ENCODE measurements around the gene FKBP15.

FKBP15 gene

DNA sequence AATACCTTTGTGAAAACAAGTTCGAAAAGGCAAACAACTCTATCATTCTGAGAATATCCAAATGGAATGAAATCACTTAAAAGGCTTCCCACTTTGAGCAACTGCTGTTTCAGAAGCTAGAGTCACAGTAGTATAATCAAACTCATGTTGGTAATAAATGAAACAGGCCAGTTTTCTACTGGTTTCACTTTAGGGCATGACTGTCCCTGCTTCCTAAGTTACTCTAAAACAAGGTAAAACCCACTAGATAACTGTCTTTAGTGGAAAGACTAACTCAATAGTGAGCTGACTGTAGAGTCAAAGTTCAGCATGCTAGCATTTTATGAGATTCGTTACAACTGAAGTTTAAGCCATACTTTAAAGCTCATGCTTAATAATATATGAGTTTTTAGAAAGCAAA, 48.3 kb upstream of the FKBP15 start (continued):
- TF ChIP-seq, protein P1, sequence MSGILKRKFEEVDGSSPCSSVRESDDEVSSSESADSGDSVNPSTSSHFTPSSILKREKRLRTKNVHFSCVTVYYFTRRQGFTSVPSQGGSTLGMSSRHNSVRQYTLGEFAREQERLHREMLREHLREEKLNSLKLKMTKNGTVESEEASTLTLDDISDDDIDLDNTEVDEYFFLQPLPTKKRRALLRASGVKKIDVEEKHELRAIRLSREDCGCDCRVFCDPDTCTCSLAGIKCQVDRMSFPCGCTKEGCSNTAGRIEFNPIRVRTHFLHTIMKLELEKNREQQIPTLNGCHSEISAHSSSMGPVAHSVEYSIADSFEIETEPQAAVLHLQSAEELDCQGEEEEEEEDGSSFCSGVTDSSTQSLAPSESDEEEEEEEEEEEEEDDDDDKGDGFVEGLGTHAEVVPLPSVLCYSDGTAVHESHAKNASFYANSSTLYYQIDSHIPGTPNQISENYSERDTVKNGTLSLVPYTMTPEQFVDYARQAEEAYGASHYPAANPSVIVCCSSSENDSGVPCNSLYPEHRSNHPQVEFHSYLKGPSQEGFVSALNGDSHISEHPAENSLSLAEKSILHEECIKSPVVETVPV (CRISPR knock-in tag; IDR thresholded peaks at IDR 0.05): no peak
- TF ChIP-seq CSDC2 (CRISPR knock-in tag; IDR thresholded peaks at IDR 0.05): no peak
- TF ChIP-seq ESRRG (CRISPR knock-in tag; IDR thresholded peaks at IDR 0.05): no peak
- no peak for TF ChIP-seq ZC3H10 (CRISPR knock-in tag; IDR thresholded peaks at IDR 0.05)

DNA sequence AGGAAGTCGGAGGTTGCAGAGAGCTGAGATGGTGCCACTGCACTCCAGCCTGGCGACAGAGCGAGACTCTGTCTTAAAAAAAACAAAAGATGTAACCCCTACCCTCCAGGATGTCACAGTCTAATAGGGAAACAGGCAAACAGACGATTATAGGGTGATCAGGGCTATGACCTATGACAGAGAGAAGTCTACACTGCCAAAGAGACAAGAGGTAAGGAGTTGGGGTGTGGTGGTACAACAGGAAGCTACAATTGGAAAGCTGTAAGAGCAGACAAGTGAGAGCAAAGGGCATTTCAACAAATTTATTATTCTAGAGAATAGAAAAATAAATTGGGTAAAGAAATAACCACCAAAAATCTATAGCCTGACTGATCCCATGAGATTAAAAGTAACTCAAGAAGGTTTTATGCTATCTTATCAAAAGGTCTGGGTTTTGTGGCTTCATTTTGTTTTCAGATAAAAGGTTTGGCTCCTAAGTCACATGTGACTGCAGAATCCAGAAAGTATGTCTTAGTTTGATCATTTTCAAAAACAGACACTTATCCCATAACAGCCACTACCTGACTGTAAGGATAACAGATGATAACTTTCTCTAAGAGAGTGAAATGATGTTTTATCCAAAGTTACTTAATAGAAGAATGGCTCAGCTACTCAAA, 47.0 kb upstream of the FKBP15 start:
- no peak for TF ChIP-seq ISL1 (CRISPR knock-in tag; IDR thresholded peaks at IDR 0.05)
- TF ChIP-seq TOX (CRISPR knock-in tag; IDR thresholded peaks at IDR 0.05; ENCODE audit: borderline replicate concordance): no peak
- TF ChIP-seq SNAI2 (CRISPR knock-in tag; IDR thresholded peaks at IDR 0.05): no peak
- TF ChIP-seq ESRRG (CRISPR knock-in tag; IDR thresholded peaks at IDR 0.05): no peak
- TF ChIP-seq, protein P2, sequence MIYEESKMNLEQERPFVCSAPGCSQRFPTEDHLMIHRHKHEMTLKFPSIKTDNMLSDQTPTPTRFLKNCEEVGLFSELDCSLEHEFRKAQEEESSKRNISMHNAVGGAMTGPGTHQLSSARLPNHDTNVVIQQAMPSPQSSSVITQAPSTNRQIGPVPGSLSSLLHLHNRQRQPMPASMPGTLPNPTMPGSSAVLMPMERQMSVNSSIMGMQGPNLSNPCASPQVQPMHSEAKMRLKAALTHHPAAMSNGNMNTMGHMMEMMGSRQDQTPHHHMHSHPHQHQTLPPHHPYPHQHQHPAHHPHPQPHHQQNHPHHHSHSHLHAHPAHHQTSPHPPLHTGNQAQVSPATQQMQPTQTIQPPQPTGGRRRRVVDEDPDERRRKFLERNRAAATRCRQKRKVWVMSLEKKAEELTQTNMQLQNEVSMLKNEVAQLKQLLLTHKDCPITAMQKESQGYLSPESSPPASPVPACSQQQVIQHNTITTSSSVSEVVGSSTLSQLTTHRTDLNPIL (CRISPR knock-in tag; IDR thresholded peaks at IDR 0.05; ENCODE audit: low read depth): no peak
- no peak for TF ChIP-seq ZNF8 (CRISPR knock-in tag; IDR thresholded peaks at IDR 0.05)
- TF ChIP-seq ZNF70 (CRISPR knock-in tag; IDR thresholded peaks at IDR 0.05): no peak
- no peak for TF ChIP-seq PPARA (CRISPR knock-in tag; IDR thresholded peaks at IDR 0.05; ENCODE audit: borderline replicate concordance)
- TF ChIP-seq TCF4 (CRISPR knock-in tag; IDR thresholded peaks at IDR 0.05; ENCODE audit: borderline replicate concordance): no peak
- TF ChIP-seq, protein P1 (CRISPR knock-in tag; IDR thresholded peaks at IDR 0.05): no peak
- TF ChIP-seq, protein P3, sequence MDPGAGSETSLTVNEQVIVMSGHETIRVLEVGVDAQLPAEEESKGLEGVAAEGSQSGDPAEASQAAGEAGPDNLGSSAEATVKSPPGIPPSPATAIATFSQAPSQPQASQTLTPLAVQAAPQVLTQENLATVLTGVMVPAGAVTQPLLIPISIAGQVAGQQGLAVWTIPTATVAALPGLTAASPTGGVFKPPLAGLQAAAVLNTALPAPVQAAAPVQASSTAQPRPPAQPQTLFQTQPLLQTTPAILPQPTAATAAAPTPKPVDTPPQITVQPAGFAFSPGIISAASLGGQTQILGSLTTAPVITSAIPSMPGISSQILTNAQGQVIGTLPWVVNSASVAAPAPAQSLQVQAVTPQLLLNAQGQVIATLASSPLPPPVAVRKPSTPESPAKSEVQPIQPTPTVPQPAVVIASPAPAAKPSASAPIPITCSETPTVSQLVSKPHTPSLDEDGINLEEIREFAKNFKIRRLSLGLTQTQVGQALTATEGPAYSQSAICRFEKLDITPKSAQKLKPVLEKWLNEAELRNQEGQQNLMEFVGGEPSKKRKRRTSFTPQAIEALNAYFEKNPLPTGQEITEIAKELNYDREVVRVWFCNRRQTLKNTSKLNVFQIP (CRISPR knock-in tag; IDR thresholded peaks at IDR 0.05; ENCODE audit: borderline replicate concordance, low read depth): no peak
- no peak for TF ChIP-seq BACH2 (CRISPR knock-in tag; IDR thresholded peaks at IDR 0.05; ENCODE audit: borderline replicate concordance)
- TF ChIP-seq ZFP3 (CRISPR knock-in tag; IDR thresholded peaks at IDR 0.05): no peak
- TF ChIP-seq RARB (CRISPR knock-in tag; IDR thresholded peaks at IDR 0.05): no peak
- TF ChIP-seq ARNTL (CRISPR knock-in tag; IDR thresholded peaks at IDR 0.05; ENCODE audit: borderline replicate concordance, low read depth): no peak
- TF ChIP-seq, protein P4, sequence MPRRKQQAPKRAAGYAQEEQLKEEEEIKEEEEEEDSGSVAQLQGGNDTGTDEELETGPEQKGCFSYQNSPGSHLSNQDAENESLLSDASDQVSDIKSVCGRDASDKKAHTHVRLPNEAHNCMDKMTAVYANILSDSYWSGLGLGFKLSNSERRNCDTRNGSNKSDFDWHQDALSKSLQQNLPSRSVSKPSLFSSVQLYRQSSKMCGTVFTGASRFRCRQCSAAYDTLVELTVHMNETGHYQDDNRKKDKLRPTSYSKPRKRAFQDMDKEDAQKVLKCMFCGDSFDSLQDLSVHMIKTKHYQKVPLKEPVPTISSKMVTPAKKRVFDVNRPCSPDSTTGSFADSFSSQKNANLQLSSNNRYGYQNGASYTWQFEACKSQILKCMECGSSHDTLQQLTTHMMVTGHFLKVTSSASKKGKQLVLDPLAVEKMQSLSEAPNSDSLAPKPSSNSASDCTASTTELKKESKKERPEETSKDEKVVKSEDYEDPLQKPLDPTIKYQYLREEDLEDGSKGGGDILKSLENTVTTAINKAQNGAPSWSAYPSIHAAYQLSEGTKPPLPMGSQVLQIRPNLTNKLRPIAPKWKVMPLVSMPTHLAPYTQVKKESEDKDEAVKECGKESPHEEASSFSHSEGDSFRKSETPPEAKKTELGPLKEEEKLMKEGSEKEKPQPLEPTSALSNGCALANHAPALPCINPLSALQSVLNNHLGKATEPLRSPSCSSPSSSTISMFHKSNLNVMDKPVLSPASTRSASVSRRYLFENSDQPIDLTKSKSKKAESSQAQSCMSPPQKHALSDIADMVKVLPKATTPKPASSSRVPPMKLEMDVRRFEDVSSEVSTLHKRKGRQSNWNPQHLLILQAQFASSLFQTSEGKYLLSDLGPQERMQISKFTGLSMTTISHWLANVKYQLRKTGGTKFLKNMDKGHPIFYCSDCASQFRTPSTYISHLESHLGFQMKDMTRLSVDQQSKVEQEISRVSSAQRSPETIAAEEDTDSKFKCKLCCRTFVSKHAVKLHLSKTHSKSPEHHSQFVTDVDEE (CRISPR knock-in tag; IDR thresholded peaks at IDR 0.05): no peak
- ATAC-seq: no peak

DNA sequence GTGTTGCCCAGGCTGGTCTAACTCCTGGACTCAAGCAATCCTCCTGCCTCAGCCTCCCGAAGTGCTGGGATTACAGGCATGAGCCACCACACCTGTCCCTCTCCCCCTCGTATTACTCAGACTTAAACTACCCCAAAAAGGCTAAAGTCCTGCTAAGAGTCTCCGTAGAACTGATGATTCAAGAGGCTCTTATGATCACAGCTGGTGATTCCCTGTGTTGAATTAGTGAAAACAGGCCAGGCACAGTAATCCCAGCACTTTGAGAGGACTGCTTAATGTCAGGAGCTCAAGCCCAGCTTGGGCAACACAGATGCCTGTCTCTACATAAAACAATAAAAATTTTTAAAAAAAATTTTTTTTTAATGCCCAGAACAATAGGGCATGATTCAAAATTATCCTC, 45.1 kb upstream of the FKBP15 start:
- no peak for ATAC-seq
- TF ChIP-seq SNAI2 (CRISPR knock-in tag; IDR thresholded peaks at IDR 0.05): no peak
- no peak for TF ChIP-seq TCF4 (CRISPR knock-in tag; IDR thresholded peaks at IDR 0.05; ENCODE audit: borderline replicate concordance)
- TF ChIP-seq ESRRG (CRISPR knock-in tag; IDR thresholded peaks at IDR 0.05): no peak
- TF ChIP-seq TOX (CRISPR knock-in tag; IDR thresholded peaks at IDR 0.05; ENCODE audit: borderline replicate concordance): no peak
- no peak for TF ChIP-seq CSDC2 (CRISPR knock-in tag; IDR thresholded peaks at IDR 0.05)
- TF ChIP-seq ARNTL (CRISPR knock-in tag; IDR thresholded peaks at IDR 0.05; ENCODE audit: borderline replicate concordance, low read depth): no peak
- no peak for TF ChIP-seq OSR1 (CRISPR knock-in tag; IDR thresholded peaks at IDR 0.05)
- TF ChIP-seq, protein P3 (CRISPR knock-in tag; IDR thresholded peaks at IDR 0.05; ENCODE audit: borderline replicate concordance, low read depth): no peak
- TF ChIP-seq, protein P1 (CRISPR knock-in tag; IDR thresholded peaks at IDR 0.05): no peak
- TF ChIP-seq GLIS3 (CRISPR knock-in tag; IDR thresholded peaks at IDR 0.05): no peak
- TF ChIP-seq ZNF70 (CRISPR knock-in tag; IDR thresholded peaks at IDR 0.05): no peak
- no peak for TF ChIP-seq ZFP30 (CRISPR knock-in tag; IDR thresholded peaks at IDR 0.05)
- TF ChIP-seq, protein P5, sequence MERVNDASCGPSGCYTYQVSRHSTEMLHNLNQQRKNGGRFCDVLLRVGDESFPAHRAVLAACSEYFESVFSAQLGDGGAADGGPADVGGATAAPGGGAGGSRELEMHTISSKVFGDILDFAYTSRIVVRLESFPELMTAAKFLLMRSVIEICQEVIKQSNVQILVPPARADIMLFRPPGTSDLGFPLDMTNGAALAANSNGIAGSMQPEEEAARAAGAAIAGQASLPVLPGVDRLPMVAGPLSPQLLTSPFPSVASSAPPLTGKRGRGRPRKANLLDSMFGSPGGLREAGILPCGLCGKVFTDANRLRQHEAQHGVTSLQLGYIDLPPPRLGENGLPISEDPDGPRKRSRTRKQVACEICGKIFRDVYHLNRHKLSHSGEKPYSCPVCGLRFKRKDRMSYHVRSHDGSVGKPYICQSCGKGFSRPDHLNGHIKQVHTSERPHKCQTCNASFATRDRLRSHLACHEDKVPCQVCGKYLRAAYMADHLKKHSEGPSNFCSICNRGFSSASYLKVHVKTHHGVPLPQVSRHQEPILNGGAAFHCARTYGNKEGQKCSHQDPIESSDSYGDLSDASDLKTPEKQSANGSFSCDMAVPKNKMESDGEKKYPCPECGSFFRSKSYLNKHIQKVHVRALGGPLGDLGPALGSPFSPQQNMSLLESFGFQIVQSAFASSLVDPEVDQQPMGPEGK (CRISPR knock-in tag; IDR thresholded peaks at IDR 0.05; ENCODE audit: borderline replicate concordance): no peak
- no peak for TF ChIP-seq ISL1 (CRISPR knock-in tag; IDR thresholded peaks at IDR 0.05)

Measured in SK-N-SH treated with all-trans-retinoic acid at 6 μM for 48 hours (cell line).